ENCODE measurements around the gene RFPL3.
"Not testable (repeated sequence)": the region's sequence is repeated elsewhere in the genome, so short reads cannot be mapped to it uniquely, and the experiment has no call there.

RFPL3 gene

DNA sequence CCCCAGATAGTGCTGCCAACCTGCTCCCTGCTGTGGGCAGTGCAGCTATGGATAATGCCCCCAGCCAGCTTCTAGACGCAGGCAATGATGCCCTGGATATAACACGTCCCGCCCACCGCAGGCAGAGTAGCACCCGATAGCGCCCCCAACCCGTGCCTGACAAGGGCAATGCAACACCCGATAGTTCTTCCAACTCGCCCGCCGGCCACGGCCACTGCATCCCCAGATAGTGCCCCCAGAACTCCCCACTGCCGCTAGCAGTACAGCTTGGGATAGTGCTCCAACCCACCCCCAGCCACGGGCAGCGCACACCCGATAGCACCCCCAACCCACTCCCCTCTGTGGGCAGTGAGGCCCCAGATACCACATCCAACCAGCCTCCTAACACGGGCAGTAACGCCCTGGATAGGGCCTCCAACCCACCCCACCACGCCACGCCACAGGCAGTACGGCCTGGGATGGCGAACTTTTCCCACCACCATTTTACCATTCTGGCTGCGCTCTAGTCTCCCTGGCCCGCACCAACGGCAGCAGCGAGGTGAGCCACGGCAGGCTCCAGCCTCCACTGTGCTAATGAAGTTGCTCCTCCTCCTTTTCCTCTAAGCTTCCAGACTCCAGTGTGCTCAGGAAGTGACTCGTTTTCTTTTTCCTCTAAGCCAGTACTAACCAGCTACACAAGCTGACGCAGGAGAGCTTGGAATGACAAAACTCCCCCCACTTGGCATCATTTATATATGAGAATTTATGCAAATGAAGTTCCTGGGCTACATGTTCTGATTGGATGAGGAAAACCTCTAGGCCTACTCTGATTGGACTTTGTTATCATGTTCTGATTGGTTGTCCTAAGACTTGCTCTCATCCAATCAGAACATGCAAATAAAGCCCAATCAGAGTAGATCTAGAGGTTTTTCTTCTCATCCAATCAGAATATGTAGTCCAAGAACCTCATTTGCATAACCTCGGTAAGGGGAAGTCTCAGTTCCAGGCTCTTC, 3.0 kb upstream of the RFPL3 start:
- DNase-seq: no peak

DNA sequence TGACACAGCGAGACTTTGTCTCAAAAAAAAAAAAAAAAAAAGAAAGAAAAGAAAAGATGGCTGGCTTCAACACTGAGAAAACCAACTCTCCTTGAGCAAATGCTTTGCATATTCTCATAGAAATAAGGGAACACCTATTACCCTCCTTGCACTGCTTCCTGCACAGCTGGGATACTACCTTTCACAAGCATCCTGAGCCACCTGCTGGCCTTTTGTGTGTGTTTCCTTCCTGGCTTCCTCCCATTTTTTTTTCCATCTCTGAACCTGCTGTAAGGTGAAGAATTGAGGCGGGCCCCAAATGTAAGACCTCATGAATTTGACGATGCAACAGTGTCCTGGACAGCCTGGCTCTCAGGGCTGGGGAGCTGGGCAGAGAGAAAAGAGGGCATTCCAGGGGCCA, 1.9 kb upstream of the RFPL3 start:
- DNase-seq: peak; percentile 7

DNA sequence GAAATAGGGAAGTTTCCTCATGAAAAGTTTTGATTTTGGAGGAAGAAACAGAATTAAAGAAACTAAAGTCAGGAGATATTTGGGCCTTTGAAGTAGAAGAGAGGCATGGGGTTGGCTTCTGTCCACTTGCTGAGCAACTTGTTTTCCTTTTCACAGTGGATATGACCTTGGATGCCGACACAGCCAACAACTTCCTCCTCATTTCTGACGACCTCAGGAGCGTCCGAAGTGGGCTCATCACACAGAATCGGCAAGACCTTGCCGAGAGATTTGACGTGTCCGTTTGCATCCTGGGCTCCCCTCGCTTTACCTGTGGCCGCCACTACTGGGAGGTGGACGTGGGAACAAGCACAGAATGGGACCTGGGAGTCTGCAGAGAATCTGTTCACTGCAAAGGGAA, 2.4 kb downstream of the RFPL3 start:
- not testable (repeated sequence) for DNase-seq

DNA sequence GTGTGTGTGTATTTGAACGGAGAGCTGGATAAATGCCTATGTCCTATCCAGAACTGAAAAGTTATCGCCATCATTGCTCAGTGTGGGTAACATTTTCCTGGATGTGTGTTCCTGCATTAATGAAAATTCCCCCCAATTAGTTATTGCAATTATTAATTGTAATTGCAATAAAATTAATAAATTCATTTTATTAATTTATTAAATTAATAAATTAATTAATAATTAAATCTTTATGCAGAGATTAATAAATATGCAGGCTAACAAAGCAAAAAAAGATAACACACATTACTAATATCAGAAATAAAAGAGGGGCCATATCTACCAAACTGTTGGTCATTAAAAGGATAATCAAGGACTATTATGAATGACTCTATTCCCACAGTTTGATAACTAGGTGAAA, 3.6 kb downstream of the RFPL3 start:
- DNase-seq: no peak

DNA sequence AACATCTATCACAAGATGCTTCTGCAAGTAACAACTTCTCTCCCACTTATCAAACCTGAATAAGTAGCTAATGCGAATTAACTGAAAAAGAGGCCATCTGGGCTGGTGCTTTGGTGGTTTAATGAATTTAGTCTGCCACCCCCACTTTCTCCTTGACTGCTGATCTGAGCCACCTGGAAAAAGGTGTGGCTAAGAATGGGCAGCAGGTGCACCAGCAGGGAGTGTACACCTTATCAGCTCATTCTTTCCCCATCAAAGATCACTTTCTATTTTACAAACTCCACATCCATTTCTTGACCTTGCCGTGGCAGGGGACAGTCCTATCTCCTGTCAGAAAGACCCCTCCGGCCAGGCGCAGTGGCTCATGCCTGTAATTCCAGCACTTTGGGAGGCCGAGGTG, 6.5 kb downstream of the RFPL3 start:
- no peak for DNase-seq

GRCh38 chr22:32375678-32376450, 18.2 kb downstream of the RFPL3 start:
- DNase-seq: no peak

GRCh38 chr22:32376681-32377080, 19.0 kb downstream of the RFPL3 start:
- DNase-seq: no peak

- DNase-seq: peak; percentile 44
Measured at GRCh38 chr22:32378707-32379272, 21.1 kb downstream of the RFPL3 start.

DNA sequence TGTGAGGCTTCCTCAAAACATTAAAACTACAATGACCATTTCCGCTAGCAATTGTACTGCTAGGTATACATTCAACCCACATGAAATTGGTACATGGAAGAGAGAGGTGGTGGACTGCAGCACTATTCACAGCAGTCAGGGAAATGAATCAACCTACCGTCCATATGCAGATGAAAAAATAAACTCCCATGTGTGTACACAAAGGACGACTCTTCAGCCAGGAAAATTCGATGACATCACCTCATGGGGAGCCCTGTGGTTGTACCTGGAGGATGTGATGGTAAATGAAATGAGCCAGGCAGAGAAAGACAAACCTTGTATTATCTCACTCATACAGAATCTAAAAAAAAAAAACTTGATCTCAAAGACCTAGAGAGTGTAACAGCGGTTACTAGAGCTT, 23.3 kb downstream of the RFPL3 start:
- no peak for DNase-seq

DNA sequence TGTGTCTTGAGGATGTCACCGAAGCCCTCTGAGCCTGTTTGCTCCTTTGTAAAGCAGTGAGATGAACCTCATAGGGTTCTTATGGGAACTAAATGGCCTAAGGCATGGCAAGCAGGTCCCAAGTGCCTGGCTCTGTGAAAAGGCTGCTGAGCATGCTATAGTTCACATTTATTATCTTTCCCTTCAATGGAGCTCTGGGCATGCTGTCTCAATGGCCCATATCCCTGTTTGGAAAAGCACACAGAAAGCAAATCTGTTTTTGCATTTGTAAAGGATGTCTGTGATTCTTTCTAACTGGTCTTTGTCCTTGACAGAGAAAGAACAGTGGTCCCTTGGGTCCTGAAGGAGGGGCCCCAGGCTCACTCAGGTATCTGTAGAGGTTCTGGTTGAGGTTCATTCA, 28.0 kb downstream of the RFPL3 start:
- no peak for DNase-seq

- no peak for DNase-seq
Measured at GRCh38 chr22:32389685-32390084, 32.0 kb downstream of the RFPL3 start.

DNA sequence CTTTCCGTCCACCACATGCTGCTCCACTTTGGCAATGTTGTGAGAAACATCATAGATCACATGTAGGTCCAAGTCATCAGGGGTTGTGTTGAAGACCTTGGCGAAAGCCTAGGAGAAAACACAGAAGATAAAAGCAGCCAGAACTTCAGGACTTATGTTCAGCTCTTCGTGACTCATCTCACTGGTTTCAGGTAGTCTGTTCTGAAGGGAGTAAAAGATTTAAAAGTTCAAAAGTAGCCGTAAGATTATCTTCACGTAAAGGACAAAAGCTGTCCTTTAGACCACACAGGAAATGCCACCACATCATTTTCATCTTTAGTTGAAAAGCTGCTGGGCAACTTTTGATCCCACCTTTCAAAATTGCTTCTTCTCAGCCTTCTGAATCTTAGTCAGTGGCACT, 37.4 kb downstream of the RFPL3 start:
- DNase-seq: no peak

- DNase-seq: no peak
Measured at GRCh38 chr22:32396255-32396654, 38.6 kb downstream of the RFPL3 start.

- DNase-seq: no peak
Measured at GRCh38 chr22:32396746-32397145, 39.1 kb downstream of the RFPL3 start.

GRCh38 chr22:32401486-32401885, 43.8 kb downstream of the RFPL3 start:
- no peak for DNase-seq

DNA sequence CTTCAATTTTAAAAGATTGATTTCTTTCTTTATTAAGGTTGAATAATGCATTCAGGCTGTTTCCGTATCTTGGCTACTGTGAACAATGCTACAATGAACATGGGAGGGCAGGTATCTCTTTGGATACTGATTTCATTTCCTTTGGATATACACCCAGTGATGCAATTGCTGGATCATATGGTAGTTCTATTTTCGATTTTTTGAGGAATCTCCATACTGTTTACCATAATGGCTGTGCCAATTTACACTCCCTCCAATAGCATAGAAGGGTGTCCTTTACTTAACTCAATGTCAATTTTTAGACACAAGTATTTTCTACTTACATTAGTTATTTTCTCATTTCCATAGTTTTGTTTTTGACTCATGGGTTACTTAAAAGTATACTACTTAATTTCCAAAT, 46.4 kb downstream of the RFPL3 start:
- DNase-seq: no peak

GRCh38 chr22:32407312-32407711, 49.6 kb downstream of the RFPL3 start:
- DNase-seq: no peak

DNA sequence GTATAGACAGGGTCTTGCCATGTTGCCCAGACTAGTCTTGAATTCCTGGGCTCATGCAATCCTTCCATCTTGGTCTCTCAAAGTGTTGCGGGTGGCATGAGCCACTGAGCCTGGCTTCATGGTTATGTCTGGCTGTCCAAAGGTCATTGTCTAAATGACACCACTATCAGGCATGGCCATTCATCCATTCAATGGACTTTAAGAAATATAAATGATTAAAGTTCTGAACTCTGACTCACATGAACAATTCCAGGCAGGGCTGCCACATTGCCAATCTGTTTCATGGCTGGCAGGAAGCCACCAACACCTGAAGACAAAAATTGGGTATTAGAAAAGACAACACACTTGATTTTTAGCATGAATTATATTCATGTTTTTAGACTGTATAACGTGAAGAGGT, 50.3 kb downstream of the RFPL3 start:
- no peak for DNase-seq

DNA sequence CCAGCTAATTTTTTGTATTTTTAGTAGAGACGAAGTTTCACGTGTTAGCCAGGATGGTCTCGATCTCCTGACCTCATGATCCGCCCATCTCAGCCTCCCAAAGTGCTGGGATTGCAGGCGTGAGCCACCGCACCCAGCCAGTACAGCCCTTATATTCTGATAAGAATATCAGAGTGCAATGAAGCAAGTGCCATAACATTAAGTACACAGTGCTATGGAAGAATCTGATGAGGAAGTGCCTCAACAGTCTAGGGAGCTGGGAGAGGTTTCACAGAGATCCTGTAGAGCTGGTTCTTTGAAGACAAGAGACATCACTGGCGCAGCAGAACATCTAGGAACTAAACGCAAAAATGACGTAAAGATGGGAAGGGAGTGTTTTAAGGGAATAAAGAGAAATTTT, 52.3 kb downstream of the RFPL3 start:
- no peak for DNase-seq

- DNase-seq: no peak
Measured at GRCh38 chr22:32410459-32410858, 52.8 kb downstream of the RFPL3 start.
